GM21381 (cell line): ENCODE measurements around the gene SPON1.
"Not testable (repeated sequence)": the region's sequence is repeated elsewhere in the genome, so short reads cannot be mapped to it uniquely, and the experiment has no call there.

Source experiments
- ATAC-seq: cut with Tn5 transposase; IDR thresholded peaks from one replicate; pipeline ENCODE4 v1.9.1; 2021; ENCODE audit warnings: mild to moderate bottlenecking, moderate library complexity; ENCODE audit not compliant: unreplicated experiment

The SPON1 gene

GRCh38 chr11:14029971-14030920 is 67.7 kb downstream of the SPON1 start:
- ATAC-seq = no peak

GRCh38 chr11:14035526-14035925 is 73.0 kb downstream of the SPON1 start:
- not testable (repeated sequence) for ATAC-seq

DNA sequence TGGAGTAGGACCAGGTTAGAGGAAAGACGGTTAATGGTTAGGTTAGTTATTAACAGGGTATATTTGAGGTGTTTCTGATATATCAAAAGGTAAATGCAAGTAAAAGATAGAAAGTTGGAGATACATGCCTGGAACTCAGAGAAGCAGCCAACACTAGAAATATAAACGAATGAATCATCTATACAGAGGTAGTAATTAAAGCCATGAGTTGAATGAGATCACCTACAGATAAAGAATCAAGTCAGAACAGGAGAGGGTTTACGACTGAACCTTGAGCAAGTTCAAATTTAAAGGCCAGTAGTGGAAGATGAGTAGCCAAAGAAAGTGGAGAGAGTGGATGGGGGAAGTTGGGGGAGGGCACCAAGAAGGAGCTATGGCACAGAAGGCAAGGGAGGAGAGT is 73.9 kb downstream of the SPON1 start:
- no peak for ATAC-seq

DNA sequence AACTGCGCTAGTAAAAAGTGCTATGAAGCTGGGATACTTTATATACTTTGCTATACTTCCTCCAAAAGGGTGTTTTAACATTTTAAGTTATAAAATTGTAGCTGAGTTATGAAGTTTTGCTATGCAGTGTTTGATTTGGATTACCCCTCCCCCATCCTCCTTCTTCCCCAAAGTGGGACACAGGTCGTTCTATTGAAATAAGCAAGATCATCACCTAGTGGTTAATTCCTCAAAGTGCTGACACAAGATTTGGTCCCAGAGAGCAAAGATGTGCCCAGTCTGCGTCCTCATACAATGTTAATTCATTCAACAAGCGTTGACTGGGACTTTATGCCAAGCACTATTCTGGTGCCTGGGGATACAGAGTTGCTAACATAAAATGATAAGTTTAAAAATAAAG is 78.5 kb downstream of the SPON1 start:
- no peak for ATAC-seq

DNA sequence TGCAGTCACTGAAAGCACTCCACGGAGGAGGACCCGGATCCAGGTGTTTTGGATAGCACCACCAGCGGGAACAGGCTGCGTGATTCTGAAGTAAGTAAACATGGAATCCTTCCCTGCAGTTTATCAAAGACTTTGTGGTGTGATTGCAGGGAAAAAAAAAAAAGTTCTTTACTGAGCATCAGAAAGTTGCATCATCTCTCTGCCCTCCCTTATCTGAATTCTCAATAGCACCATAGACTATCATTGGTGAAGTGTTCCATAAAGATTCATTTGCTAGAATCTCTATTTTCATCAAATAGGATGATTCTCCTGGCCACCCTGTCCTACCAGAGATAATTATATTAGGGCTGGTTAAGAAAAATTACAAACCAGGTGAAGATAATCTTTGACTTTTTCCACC is 79.0 kb downstream of the SPON1 start:
- ATAC-seq = no peak

DNA sequence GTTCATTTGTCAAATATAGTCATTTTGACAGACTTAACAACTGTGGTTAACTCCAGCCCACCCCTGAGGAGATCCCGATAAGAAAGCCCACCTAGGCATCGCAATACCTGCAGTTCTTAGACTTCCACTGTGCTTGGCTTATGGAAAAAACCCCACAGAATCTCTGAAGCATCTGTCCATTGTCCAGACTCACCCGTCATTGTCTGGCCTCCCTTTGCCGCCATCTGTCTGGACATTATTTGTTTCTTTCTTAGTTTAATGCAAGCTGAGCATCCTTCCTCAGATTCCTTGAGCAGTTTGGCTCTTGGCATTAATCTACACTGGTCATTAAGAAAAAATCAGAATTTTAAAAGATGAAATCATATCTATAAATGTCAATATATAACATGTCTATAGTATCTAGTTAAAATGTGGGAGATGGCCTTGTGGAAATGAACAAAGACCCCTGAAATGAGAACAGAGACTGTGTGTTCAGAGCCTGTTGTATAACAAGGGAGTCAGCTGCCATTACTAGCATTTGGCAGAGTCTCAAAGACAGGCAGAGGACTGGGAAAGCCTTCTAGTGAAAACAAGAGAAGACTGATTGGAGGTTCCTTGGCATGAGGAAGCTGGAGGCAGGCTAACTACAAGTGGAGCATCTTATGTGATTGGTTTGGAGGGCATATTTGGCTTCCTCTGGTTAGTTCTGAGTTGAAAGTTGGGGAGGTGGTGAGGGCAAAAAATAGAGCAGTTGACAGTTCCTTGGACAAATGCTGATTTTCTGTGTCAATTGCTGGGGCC is 80.4 kb downstream of the SPON1 start:
- no peak for ATAC-seq

DNA sequence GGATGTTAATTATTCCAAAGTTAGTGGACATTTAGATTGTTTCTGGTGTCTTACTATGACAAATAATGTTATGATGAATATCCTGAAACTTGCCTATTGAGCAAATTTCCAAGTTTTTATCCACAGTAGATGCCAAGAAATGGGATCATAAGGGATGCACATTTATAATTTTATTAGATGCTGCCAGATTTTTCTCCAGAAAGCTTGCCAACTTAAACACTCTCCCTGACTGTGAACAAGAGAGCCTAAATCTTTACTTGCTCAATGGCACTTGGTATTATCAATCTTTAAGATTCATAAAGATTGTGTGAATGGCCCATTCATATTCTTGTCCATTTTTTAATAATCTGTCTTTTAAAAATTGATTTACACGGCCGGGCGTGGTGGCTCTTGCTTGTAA is 82.4 kb downstream of the SPON1 start:
- no peak for ATAC-seq

- ATAC-seq = no peak
Observed at GRCh38 chr11:14045417-14045816, 82.9 kb downstream of the SPON1 start.

DNA sequence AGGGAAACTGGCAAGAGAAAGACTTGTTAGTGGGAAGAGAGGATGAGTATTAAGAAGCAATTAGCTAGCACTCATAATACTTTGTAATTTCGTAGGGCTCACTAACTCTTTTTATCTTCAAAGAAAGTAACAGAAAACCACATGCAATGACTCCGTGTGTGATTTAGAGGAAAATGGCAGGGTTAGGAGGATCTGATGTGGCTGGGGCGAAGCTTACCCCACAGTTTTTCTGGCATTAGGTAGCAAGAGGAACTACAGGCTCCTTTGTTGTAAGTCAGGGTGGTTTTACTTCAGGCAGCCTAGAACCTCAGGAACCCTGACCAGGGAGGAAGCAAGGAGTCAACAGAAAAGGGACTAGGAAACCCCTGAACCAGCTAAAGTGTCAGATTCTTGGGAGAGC is 89.7 kb downstream of the SPON1 start:
- ATAC-seq = no peak

- ATAC-seq = no peak
Observed at GRCh38 chr11:14054116-14055107, 91.9 kb downstream of the SPON1 start.

GRCh38 chr11:14055936-14056335 is 93.4 kb downstream of the SPON1 start:
- no peak for ATAC-seq

GRCh38 chr11:14058061-14058460 is 95.5 kb downstream of the SPON1 start:
- no peak for ATAC-seq

DNA sequence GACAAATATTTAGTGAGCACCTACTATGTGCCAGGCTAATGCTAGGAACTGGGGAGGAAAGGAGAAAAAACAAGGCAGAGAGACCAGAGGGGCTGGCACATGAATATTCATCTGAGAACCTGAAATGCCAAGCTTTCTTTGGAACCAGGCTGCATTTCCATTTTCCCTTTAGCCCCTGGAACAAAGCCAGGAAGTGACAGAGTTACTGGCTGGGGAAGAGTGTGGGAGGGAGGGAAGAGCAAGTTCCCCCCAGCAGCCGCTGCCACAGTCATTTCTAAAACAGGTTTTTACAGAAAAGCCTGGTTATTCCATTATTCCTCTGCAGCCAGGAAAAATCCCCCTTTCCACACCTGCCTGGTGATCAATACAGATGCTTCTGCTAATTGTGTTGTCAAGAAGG is 97.0 kb downstream of the SPON1 start:
- no peak for ATAC-seq

- ATAC-seq = no peak
Observed at GRCh38 chr11:14061721-14062120, 99.2 kb downstream of the SPON1 start.

GRCh38 chr11:14065141-14065540 is 102.6 kb downstream of the SPON1 start:
- ATAC-seq = no peak

DNA sequence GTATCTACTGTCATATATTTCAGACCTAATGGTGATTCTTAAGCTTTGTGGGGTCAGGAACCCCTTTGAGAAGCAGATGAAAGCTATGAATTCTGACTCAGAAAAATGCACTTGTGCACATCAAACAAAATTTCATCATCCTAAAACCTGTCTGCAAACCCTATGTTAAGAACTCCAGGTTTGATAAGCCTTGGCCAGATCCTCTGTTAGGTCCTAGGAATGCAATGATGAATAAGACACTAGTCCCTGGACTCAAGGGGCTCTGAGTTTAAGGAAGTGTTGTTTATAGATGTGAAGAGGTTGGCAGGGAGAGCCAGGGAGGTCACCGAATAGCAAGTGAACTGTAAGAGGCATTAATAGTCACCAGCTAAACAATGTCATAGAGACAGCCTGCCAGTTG is 103.2 kb downstream of the SPON1 start:
- no peak for ATAC-seq

DNA sequence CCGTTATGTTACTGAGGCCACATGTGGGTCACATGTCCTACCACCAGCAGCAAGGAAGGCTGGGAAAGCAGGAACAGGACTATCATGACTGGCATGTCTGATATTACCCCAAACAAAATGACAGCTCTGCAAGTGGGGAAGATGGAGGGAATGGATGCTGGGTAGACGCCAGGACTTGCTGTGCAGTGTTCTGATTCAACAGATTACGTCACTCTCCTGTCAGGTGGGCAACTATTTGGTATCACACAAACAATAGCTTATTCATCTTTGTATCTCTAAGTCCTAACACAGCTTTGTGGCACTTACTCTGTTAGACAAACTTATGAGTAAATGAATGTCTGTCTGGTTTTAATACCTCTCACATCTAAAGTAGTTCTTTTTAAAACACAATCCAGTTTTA is 105.2 kb downstream of the SPON1 start:
- ATAC-seq = no peak

GRCh38 chr11:14070896-14071295 is 108.4 kb downstream of the SPON1 start:
- ATAC-seq = no peak

- ATAC-seq = no peak
Observed at GRCh38 chr11:14073849-14074476, 111.4 kb downstream of the SPON1 start.
